GM18951 (cell line): Measurements from ENCODE around the gene CST5.
"Not testable (repeated sequence)": the region's sequence is repeated elsewhere in the genome, so short reads cannot be mapped to it uniquely, and the experiment has no call there.

ENCODE experiments used
- POLR2A ChIP-seq: IDR thresholded peaks from 4 replicates; pipeline ENCODE4 v1.6.1; 2011; ENCODE audit warnings: mild to moderate bottlenecking; ENCODE audit not compliant: insufficient read length, insufficient read depth; ENCODE audit errors: extremely low read depth
- in situ Hi-C: fragments of 300-500 bp; cut with MboI; formaldehyde crosslinking; loops from one replicate; pipeline ENCODE4 v1.12.0; 2022; ENCODE audit warnings: low sequenced_read_pairs, mixed read lengths, inconsistent platforms; ENCODE audit not compliant: unreplicated experiment

CST5 gene

GRCh38 chr20:23880417-23880816 is 869 bp upstream of the CST5 start:
- in situ Hi-C loops = no loop called here

GRCh38 chr20:23879811-23880374 is 345 bp upstream of the CST5 start:
- TF ChIP-seq POLR2A = no peak
- in situ Hi-C loops = no loop called here

More at GRCh38 chr20:23880417-23880816, 869 bp upstream of the CST5 start:
- TF ChIP-seq POLR2A = no peak

- no peak for TF ChIP-seq POLR2A
- in situ Hi-C loops = no loop called here
These were observed 761 bp downstream of the CST5 start for GRCh38 chr20:23878787-23879186.

GRCh38 chr20:23878016-23878542 is 1.5 kb downstream of the CST5 start:
- in situ Hi-C loops = not testable (repeated sequence)

GRCh38 chr20:23877524-23877923 is 2.0 kb downstream of the CST5 start:
- in situ Hi-C loops = no loop called here

GRCh38 chr20:23875606-23876237 is 3.8 kb downstream of the CST5 start:
- in situ Hi-C loops = no loop called here
- no peak for TF ChIP-seq POLR2A

More at GRCh38 chr20:23877524-23877923, 2.0 kb downstream of the CST5 start:
- TF ChIP-seq POLR2A = no peak

- TF ChIP-seq POLR2A = no peak
- in situ Hi-C loops = no loop called here
These were observed 4.8 kb downstream of the CST5 start for GRCh38 chr20:23874747-23875146.

GRCh38 chr20:23873370-23874015 is 6.1 kb downstream of the CST5 start:
- TF ChIP-seq POLR2A = no peak
- in situ Hi-C loops = no loop called here

GRCh38 chr20:23872065-23872464 is 7.5 kb downstream of the CST5 start:
- in situ Hi-C loops = no loop called here

GRCh38 chr20:23870461-23870860 is 9.1 kb downstream of the CST5 start:
- TF ChIP-seq POLR2A = no peak
- in situ Hi-C loops = no loop called here

More at GRCh38 chr20:23872065-23872464, 7.5 kb downstream of the CST5 start:
- no peak for TF ChIP-seq POLR2A

GRCh38 chr20:23869520-23869919 is 10.0 kb downstream of the CST5 start:
- in situ Hi-C loops = no loop called here
- no peak for TF ChIP-seq POLR2A

- in situ Hi-C loops = no loop called here
- TF ChIP-seq POLR2A = no peak
These were observed 11.2 kb downstream of the CST5 start for GRCh38 chr20:23868321-23868720.

GRCh38 chr20:23867152-23867776 is 12.3 kb downstream of the CST5 start:
- in situ Hi-C loops = no loop called here

GRCh38 chr20:23860771-23861170 is 18.8 kb downstream of the CST5 start:
- in situ Hi-C loops = not testable (repeated sequence)

More at GRCh38 chr20:23867152-23867776, 12.3 kb downstream of the CST5 start:
- no peak for TF ChIP-seq POLR2A
